ENCODE measurements around the gene TMEM273. TPM values are rescaled to one million over a fixed set of nuclear protein-coding genes. Genes with fewer than 3 reads are reported as not detected.

Gene TMEM273
- total RNA-seq, 1 donor from 2014 or later, result not detected

GRCh38 chr10:49136525-49136924 lies 51.7 kb downstream of the TMEM273 start:
- no peak for DNase-seq (ENCODE audit: low read depth)
- TF ChIP-seq, protein P1, sequence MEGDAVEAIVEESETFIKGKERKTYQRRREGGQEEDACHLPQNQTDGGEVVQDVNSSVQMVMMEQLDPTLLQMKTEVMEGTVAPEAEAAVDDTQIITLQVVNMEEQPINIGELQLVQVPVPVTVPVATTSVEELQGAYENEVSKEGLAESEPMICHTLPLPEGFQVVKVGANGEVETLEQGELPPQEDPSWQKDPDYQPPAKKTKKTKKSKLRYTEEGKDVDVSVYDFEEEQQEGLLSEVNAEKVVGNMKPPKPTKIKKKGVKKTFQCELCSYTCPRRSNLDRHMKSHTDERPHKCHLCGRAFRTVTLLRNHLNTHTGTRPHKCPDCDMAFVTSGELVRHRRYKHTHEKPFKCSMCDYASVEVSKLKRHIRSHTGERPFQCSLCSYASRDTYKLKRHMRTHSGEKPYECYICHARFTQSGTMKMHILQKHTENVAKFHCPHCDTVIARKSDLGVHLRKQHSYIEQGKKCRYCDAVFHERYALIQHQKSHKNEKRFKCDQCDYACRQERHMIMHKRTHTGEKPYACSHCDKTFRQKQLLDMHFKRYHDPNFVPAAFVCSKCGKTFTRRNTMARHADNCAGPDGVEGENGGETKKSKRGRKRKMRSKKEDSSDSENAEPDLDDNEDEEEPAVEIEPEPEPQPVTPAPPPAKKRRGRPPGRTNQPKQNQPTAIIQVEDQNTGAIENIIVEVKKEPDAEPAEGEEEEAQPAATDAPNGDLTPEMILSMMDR (conservative IDR thresholded peaks at IDR 0.05; ENCODE audit: low read depth, low read length), result no peak
- no peak overlapping the region for H3K4me3 ChIP-seq (ENCODE audit: low read depth, low read length)

GRCh38 chr10:49135575-49136313 lies 52.4 kb downstream of the TMEM273 start:
- DNase-seq (ENCODE audit: low read depth), result no peak
- H3K4me3 ChIP-seq (ENCODE audit: low read depth, low read length), result no peak overlapping the region
- TF ChIP-seq, protein P1 (conservative IDR thresholded peaks at IDR 0.05; ENCODE audit: low read depth, low read length), result no peak

DNA sequence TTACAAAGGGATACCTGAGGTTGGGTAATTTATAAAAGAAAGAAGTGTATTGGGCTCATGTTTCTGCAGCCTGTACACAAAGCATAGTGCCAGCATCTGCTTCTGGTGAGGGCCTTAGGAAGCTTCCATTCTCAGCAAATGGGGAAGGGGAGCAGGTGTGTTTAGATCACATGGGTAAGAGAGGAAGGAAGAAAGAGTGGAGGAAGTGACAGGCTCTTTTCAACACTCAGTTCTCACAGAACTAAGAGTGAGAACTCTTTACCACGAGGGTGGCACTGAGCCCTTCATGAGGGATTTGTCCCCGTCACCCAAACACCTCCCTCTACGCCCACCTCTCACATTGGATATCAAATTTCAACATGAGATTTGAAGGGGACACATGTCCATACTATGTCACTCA lies 53.9 kb downstream of the TMEM273 start:
- TF ChIP-seq, protein P1 (conservative IDR thresholded peaks at IDR 0.05; ENCODE audit: low read depth, low read length), result no peak
- H3K4me3 ChIP-seq (ENCODE audit: low read depth, low read length), result no peak overlapping the region
- DNase-seq (ENCODE audit: low read depth), result no peak

DNA sequence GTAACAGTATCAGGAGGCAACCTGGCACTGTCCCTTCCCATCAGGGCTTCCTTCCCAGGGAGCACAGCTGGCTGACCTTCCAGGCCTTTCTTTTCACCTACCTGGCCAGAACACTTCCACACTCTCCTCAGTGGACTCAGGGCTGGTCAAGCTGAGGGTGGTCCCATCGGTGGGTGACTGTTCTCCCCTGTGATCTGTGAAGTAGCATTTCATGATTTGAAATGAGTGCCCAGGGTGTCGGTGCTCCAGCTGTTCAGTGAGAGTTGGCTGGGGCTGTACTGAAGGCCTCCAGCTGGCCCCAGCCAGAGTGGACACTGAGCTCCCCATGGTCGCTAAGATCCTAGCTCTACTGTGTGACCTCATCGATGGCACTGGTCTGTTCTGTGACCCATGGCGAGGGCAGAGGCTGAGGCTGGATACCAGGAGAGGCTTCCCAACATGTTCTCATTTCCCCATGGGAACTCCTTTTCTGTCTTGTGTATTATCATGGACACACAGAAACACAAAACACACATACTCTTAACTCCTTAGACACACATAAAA lies 54.4 kb downstream of the TMEM273 start, which contains the start of gene FAM170B:
FAM170B (minus strand) TSS at position 316 of the 543 bp plus-strand sequence; CDS start at position 213, 103 bp downstream.
- DNase-seq (ENCODE audit: low read depth), result no peak
- TF ChIP-seq, protein P1 (conservative IDR thresholded peaks at IDR 0.05; ENCODE audit: low read depth, low read length), result no peak
- no peak within 1 kb of the TSS for H3K4me3 ChIP-seq (ENCODE audit: low read depth, low read length)

DNA sequence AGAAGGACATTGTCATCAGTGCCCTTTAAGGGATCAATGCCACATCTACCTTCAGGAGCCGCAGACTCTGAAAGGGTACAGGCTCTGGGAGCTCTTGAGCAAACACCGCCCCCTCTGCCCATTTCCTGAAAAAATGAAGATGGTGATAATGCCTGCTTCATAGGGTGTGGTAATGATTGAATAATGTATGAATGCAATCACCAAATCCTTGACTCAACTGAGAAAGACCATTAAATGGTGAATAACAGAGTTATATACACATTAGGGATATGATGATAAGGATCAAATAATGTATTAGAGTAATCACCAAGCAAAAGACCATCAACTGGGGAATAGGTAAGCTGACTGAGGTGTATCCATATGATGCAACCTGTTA lies 55.8 kb downstream of the TMEM273 start:
- no peak overlapping the region for H3K4me3 ChIP-seq (ENCODE audit: low read depth, low read length)
- TF ChIP-seq, protein P1 (conservative IDR thresholded peaks at IDR 0.05; ENCODE audit: low read depth, low read length), result no peak
- DNase-seq (ENCODE audit: low read depth), result no peak

GRCh38 chr10:49131507-49132361 lies 56.5 kb downstream of the TMEM273 start:
- DNase-seq (ENCODE audit: low read depth), result no peak
- no peak overlapping the region for H3K4me3 ChIP-seq (ENCODE audit: low read depth, low read length)
- TF ChIP-seq, protein P1 (conservative IDR thresholded peaks at IDR 0.05; ENCODE audit: low read depth, low read length), result no peak
